GOT3 (cell line): Measurements from ENCODE around the gene PRKAR2A.

Experiments used
- DNase-seq: peaks from one replicate; lab custom pipeline; 2025; ENCODE audit warnings: mixed read lengths; lab: John Stamatoyannopoulos, UW

The PRKAR2A gene

DNA sequence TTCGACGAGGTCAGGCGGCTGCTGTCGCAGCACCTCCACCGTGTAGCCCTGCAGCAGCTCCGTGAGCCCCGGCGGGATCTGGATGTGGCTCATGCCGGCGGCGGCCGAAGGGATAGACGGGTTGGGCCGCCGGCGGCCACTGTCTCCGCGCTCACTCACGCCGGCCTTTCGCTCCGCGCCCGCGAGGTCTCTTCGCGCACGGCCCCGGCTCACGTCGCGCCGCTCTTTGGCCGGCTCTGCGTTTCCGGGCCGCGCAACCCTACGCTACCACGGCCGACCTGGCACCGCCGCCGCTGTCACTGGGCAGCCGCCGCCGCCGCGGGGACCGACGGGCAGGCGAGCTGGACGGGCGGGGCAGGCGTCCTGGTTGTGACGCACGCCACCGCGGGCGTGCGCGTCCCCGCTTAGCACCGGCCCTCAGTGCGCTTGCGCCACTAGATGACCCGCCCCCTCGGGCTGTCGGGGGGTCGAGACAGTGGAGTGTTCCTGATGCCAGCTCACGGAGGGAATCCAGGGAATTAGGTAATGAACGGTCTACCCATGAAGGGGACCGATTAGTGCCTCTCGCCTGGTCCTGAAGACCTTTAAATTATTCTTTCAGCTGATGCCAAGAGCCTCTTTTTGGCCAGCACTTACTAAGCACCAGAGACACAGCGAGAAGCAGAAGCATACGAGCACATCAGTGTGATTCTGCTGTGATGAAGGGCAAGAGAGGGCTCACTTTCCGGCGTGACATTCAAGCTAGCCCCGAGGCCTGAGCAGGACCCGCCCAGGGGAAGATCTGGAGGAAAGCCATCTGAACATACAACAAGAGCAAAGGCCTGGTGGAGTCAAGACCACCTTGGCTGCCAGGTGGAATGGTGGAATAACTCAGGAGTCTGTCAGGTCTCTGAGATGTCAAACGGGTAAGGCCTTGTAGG, at the start of gene PRKAR2A:
PRKAR2A (minus strand) TSS at position 371 of the 920 bp plus-strand sequence; CDS start at position 93, 278 bp downstream.
- peak; percentile 54 for DNase-seq

- no peak for DNase-seq
Measured at GRCh38 chr3:48896936-48897335, 49.3 kb upstream of the PRKAR2A start.

GRCh38 chr3:48894516-48894915, 46.8 kb upstream of the PRKAR2A start:
- no peak for DNase-seq

GRCh38 chr3:48891606-48892005, 43.9 kb upstream of the PRKAR2A start:
- DNase-seq = no peak

DNA sequence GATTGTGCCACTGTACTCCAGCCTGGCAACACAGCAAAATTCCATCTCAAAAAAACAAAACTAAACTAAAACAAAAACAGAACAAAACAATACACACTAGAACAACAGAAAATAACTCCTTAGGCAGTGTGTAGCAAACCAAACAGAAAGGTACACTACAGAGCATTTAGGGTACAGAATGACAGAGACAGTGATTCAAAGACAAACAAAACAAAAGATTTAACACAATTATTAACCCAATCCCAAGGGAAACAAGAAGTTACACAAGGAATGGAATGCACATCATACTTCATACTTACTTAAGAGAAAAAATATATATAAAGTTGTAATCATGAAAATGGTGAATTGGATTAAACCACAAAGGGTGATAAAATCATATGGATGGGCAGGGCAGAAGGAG, 38.1 kb upstream of the PRKAR2A start:
- no peak for DNase-seq

- no peak for DNase-seq
Measured at GRCh38 chr3:48881652-48882114, 34.0 kb upstream of the PRKAR2A start.

- no peak for DNase-seq
Measured at GRCh38 chr3:48881006-48881405, 33.3 kb upstream of the PRKAR2A start.

DNA sequence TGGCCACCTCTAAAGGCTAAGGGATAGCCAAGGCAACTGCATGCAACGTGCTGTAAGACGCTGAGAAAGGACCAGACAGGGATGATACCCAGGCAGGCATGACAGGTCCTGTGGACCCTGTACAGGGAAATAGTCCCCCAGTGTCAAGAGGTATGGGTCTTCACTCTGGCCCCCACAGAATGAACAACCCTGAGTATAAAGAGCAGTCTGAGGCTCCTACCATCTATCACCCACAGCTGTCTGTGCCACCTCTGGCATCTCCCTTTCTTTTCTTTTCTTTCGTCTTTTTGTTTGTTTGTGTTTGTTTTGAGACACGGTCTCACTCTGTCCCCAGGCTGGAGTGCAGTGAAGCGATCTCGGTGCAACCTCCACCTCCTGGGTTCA, 32.3 kb upstream of the PRKAR2A start:
- no peak for DNase-seq

DNA sequence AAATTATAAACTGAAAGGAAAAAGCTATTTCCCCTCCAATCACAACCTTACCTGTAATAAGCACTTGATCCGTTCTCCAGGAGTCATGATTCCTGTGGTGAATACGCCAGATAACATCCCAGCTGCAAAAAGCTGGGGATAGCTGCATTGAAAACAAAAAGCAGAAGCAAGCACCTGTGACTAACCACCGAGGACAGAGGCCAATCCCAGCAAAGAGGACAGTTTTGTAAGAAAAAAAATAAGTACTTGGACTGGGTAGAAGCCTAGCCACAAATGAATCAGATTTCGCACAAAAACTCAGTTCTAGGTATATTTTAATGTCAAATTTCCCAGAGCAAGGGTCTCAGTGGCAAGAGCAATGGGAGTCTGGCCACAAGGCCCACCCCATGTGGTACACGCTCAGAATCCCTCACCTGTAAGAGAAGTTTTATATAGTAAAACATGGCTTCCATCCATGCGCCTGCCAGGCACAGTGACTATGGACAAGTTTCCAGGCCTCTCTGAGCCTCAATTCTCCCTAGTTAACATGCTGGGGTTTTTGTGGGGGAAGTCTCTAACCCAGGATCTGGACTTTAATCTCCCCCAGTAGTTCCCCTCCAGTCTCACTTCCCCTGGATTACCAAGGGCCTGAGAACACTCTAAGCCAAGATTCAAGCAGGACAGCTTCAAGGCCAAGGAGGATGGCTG, 31.8 kb upstream of the PRKAR2A start:
- DNase-seq = no peak

DNA sequence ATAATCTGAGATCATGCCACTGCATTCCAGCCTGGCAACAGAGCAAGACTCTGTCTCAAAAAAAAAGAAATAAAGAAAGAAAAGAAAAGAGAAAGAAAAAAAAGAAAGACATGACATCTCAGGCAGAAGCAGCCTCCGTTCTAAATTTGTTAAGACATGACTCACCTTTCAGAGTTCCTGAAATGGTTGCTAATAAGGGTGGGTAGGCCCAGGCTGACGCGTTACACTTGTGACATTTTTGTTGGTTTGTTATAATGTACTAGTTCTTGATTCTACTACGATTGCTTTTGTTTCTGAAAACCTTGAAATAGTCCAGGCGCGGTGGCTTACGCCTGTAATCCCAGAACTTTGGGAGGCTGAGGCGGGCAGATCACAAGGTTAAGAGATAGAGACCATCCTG, 30.0 kb upstream of the PRKAR2A start:
- DNase-seq = no peak

DNA sequence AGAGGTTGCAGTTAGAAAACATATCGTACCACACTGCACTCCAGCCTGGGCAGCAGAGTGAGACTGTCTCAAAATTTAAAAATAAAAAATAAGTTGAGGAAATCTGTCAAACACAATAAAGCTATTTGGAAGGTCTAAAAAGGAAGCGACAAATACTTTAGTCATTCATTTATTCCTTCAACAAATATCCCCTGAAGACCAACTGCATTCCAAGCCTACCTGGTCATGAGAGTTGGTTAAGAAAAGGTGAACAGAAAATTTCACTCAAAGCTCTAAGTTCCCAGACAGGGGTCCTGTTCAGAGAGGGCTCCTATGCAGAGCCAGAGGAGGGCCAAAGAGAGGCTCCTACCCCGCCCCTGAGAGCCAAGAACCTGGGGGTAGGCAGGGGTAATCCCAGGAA, 15.4 kb upstream of the PRKAR2A start:
- DNase-seq = no peak

GRCh38 chr3:48859206-48859605, 11.5 kb upstream of the PRKAR2A start:
- DNase-seq = no peak

GRCh38 chr3:48858709-48859108, 11.0 kb upstream of the PRKAR2A start:
- no peak for DNase-seq

- no peak for DNase-seq
Measured at GRCh38 chr3:48857641-48858040, 10.0 kb upstream of the PRKAR2A start.

GRCh38 chr3:48856469-48856868, 8.8 kb upstream of the PRKAR2A start:
- DNase-seq = no peak

GRCh38 chr3:48855681-48856447, 8.2 kb upstream of the PRKAR2A start:
- DNase-seq = no peak

DNA sequence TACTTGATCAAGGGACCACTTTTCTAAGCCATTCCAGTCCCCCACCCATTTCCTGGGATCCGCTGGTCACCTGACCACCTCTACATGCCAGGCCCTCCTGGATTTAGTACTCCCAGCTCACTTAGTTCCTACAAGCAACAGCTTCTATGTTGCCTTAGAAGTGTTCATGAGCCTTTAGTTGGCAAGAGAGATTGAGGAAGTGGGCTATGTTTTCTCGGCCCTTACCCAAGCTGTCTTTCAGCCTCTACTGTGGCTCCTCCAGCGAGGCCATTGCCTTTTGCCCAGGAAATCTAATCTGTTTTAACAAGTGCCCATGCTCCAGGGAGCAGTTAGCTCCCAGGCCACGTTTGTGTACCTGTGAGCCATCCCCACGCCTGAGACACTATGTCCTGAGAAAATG, 4.5 kb upstream of the PRKAR2A start:
- no peak for DNase-seq

DNA sequence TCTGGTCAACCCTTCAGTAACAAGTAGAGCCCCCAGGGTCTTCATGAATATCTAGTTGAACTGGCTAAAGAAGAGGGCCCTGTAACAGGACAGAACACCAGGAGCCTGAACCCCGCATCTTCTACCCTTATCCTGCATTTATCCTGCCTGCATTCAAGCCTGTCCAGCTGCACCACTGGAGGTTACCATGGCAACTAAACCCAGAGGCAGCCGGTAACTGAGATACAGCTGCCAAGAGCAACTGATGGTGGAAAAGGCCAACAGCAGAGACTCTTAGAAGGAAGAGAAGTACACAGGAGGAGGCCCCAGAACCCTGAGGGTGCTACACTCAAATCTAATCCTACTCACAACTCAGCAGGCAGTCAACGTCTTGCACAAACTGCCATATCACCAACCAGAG, 3.7 kb upstream of the PRKAR2A start:
- DNase-seq = no peak

GRCh38 chr3:48848816-48849515, 1.3 kb upstream of the PRKAR2A start:
- no peak for DNase-seq

GRCh38 chr3:48847053-48847503, 596 bp downstream of the PRKAR2A start:
- no peak for DNase-seq

GRCh38 chr3:48845170-48845569, 2.5 kb downstream of the PRKAR2A start:
- DNase-seq = no peak

GRCh38 chr3:48837163-48837562, 10.5 kb downstream of the PRKAR2A start:
- DNase-seq = no peak
